Measurements from ENCODE around the gene AFF3.

Gene AFF3

DNA sequence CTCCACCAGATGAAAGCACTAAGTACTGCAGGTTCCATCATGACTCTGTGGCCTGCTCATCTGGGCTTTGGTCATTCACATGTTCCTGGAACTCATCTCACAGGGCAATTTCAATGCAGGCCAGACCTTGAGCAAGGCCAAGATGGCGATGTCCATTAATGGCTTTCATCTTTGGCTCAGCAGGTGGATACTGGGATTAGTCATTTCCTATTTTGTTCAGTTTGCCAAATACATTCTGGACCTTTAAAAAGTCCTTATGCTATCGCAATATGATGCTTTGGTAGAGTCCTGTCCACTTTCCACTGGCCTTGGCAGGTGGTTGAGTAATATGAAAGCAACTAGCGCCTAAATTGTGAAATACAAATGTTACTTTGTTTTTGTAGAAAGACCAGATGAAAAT, 482.5 kb downstream of the AFF3 start:
- no peak for DNase-seq (ENCODE audit: low spot score)
- ChIA-PET POLR2A (ENCODE audit: low non-redundant PET) (no interaction called here), CTCF (no interaction called here)
- H3K27ac ChIP-seq = no peak overlapping the region
- TF ChIP-seq, protein P1, sequence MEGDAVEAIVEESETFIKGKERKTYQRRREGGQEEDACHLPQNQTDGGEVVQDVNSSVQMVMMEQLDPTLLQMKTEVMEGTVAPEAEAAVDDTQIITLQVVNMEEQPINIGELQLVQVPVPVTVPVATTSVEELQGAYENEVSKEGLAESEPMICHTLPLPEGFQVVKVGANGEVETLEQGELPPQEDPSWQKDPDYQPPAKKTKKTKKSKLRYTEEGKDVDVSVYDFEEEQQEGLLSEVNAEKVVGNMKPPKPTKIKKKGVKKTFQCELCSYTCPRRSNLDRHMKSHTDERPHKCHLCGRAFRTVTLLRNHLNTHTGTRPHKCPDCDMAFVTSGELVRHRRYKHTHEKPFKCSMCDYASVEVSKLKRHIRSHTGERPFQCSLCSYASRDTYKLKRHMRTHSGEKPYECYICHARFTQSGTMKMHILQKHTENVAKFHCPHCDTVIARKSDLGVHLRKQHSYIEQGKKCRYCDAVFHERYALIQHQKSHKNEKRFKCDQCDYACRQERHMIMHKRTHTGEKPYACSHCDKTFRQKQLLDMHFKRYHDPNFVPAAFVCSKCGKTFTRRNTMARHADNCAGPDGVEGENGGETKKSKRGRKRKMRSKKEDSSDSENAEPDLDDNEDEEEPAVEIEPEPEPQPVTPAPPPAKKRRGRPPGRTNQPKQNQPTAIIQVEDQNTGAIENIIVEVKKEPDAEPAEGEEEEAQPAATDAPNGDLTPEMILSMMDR (conservative IDR thresholded peaks at IDR 0.05; ENCODE audit: low read depth) = no peak

DNA sequence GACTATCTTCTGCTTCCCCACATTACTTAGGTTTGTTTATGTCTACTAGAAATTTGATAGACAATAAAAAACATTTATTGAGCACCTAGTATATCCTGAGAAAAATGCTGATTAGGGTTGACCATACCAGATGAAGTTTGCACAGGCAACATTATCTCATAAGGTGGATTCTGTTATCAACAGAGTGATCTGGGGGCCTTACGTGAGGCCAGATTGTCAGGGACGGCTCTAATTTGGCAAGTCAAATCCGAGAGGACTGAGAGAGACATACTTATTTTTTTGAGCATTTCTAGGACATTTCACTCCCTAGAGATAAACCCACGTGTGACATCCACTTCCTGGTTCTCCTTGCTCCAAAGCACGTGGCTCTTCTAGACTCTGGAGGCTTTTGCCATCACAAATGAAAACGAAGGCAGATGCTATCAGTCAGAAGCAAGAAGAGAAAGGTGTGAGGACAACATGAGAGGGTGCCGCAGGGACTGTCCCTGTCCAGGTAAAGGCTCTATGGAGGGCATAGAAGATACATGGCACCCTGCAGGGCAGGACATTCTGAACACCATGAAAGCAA, 484.6 kb downstream of the AFF3 start:
- POLR2A ChIA-PET (ENCODE audit: low non-redundant PET) = no interaction called here
- TF ChIP-seq, protein P1 (conservative IDR thresholded peaks at IDR 0.05; ENCODE audit: low read depth) = no peak
- CTCF ChIA-PET = no interaction called here
- DNase-seq (ENCODE audit: low spot score) = no peak
- no peak overlapping the region for H3K27ac ChIP-seq

DNA sequence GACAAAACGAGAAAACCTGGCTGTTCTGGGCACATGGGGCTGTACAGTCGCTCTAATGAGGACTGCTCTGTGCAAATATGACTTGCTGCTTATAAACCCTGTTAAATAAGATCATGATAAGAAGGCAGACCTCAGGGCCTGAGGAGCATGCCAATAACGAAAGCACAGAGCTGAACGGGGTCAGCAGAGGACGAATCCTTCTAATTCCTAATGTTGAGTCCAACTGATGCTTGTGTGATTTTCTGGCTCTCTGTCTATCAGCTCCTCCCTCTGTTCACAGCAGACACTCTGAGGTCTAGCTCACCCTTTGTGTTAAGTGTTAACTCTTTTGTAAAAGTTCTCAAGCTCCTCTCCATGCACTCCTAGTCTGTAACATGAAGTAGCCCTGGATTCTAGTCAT, 485.4 kb downstream of the AFF3 start:
- ChIA-PET POLR2A (ENCODE audit: low non-redundant PET) (no interaction called here), CTCF (interaction anchor here (0.5 to 0.7 kb wide), 2 partner anchors 12 to 59 kb away, joined by 3 read pairs; no protein-coding TSS in a partner anchor)
- no peak for DNase-seq (ENCODE audit: low spot score)
- H3K27ac ChIP-seq = no peak overlapping the region
- TF ChIP-seq, protein P1 (conservative IDR thresholded peaks at IDR 0.05; ENCODE audit: low read depth) = no peak

DNA sequence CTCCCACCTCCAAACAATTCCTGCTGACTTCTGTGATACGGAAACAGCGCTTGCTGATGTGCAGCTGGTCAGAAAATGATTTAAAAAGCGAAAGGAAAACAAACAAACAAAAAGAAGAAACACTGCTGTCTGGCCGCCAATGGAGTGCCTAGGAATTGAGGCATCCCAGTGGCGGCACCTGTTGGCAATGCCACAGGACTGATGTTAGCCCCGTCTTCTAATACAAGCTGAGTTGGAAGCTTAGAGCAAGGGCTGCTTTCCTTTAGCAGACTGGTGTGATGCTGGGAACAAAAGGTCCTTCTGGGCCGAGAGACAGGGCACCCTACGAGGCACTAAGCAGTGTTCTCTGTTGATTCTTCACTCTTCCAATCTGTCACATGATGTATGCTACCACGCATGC, 489.0 kb downstream of the AFF3 start:
- CTCF ChIA-PET = interaction anchor here (0.6 kb wide), 1 partner anchor 88 kb away, joined by 3 read pairs; no protein-coding TSS in a partner anchor
- no peak for DNase-seq (ENCODE audit: low spot score)
- POLR2A ChIA-PET (ENCODE audit: low non-redundant PET) = no interaction called here
- TF ChIP-seq, protein P1 (conservative IDR thresholded peaks at IDR 0.05; ENCODE audit: low read depth) = no peak
- H3K27ac ChIP-seq = no peak overlapping the region

DNA sequence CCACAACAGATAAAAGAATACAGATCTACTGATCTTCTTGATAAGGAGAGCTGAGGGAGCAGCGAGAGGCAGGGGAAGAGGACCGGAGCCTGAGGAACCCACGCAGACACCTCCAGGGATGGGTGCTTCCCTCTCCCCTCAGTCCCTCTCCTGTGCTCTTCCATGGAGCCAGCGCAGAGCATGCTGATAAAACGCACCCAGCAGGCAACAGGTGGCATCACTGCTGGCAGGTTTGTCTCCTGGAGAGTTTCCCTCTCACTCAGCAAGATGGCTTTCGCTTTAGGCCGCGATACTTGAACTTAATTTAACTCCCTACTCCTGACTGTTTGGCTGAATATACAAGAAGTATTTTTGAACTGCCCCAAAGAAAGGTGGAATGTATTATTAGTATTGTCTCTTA, 489.5 kb downstream of the AFF3 start:
- no peak overlapping the region for H3K27ac ChIP-seq
- POLR2A ChIA-PET (ENCODE audit: low non-redundant PET) = no interaction called here
- CTCF ChIA-PET = no interaction called here
- no peak for DNase-seq (ENCODE audit: low spot score)
- TF ChIP-seq, protein P1 (conservative IDR thresholded peaks at IDR 0.05; ENCODE audit: low read depth) = no peak

DNA sequence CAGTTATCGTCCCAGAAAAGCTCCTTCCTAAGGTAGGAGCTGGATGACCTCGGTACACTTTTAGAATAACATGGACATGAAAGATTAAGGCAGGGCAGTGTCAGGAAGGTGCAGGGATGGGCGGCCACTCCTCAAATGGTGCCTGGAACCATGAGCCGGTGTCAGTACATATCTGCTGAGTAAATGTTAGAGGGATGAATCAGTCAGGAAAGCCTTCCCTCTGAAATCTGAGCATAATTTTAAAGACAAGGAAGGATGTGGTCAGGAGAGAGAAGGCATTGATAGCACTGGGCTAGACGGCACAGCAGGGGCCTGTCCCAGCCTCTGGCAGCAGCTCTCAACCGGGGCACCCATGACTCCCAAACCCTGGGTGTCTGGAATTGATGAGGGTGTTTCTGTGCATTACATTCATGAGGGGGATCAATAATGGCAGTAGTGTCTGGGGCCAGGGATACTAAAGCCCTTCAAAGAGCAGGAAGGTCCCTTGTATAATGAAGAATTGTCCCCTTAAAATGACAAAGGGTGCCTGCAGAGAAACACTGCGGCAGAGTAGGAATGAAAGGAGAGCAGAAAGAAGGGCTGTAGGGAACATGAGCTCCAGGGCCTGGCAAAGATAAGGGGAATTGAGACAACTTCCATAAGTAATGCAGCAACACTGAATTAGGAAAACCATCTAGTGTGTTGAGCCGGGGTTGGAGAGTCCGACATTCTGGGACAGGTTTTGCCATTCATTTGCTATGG, 490.3 kb downstream of the AFF3 start:
- TF ChIP-seq, protein P1 (conservative IDR thresholded peaks at IDR 0.05; ENCODE audit: low read depth) = no peak
- CTCF ChIA-PET = no interaction called here
- POLR2A ChIA-PET (ENCODE audit: low non-redundant PET) = no interaction called here

More for the DNA sequence above, 490.3 kb downstream of the AFF3 start:
- peak; percentile 30 for DNase-seq (ENCODE audit: low spot score)
- no peak overlapping the region for H3K27ac ChIP-seq
